ENCODE results near the gene FNDC3A. TPM values are rescaled to one million over a fixed set of nuclear protein-coding genes. Genes with fewer than 3 reads are reported as not detected.
"Not testable (repeated sequence)": the region's sequence is repeated elsewhere in the genome, so short reads cannot be mapped to it uniquely, and the experiment has no call there.

The FNDC3A gene
- total and polyA plus RNA-seq, 3 experiments from 2014 or later, result 8.8 to 22.7 (median 21.8) TPM

GRCh38 chr13:48998641-48999292, 23.1 kb downstream of the FNDC3A start:
- Histone ChIP-seq H3K27ac (ENCODE audit: low read depth, low read length) (no peak overlapping the region), H3K36me3 (ENCODE audit: insufficient read depth, low read length) (no peaks in the 10 kb centered on the region), H3K27me3 (ENCODE audit: insufficient read depth, low read length, poor library complexity, severe bottlenecking) (no peaks in the 10 kb centered on the region), H3K4me3 (ENCODE audit: low read length) (no peak overlapping the region), H3K9me3 (ENCODE audit: low read length) (no peaks in the 10 kb centered on the region), H3K4me1 (ENCODE audit: insufficient read depth, low read length) (no peaks in the 10 kb centered on the region)
- H3K27me3 Mint-ChIP-seq, result no peaks in the 10 kb centered on the region
- H3K4me3 Mint-ChIP-seq, result no peak overlapping the region
- peak overlapping the region in 1 of 8 donors; percentile 26 for H3K27ac Mint-ChIP-seq
- DNase-seq, result no peak
- CTCF ChIA-PET, result no interaction called here
- POLR2A ChIA-PET, result no interaction called here
- H3K36me3 Mint-ChIP-seq, result peaks cover 24 to 40% (median 28%) of the 10 kb centered on the region in 3 donors
- peaks cover 23 to 44% (median 29%) of the 10 kb centered on the region in 3 donors for H3K4me1 Mint-ChIP-seq
- H3K9me3 Mint-ChIP-seq, result peaks cover 9 to 26% (median 22%) of the 10 kb centered on the region in 5 donors

- H3K4me1 ChIP-seq (ENCODE audit: insufficient read depth, low read length), result no peaks in the 10 kb centered on the region
- Mint-ChIP-seq H3K4me1 (peaks cover 21 to 45% (median 29%) of the 10 kb centered on the region in 3 donors), H3K9me3 (peaks cover 9 to 26% (median 22%) of the 10 kb centered on the region in 5 donors), H3K4me3 (no peak overlapping the region), H3K27ac (no peak overlapping the region), H3K36me3 (peaks cover 24 to 40% (median 25%) of the 10 kb centered on the region in 3 donors), H3K27me3 (no peaks in the 10 kb centered on the region)
- no peak for DNase-seq
- POLR2A ChIA-PET, result no interaction called here
- no peaks in the 10 kb centered on the region for H3K27me3 ChIP-seq (ENCODE audit: insufficient read depth, low read length, poor library complexity, severe bottlenecking)
- no peaks in the 10 kb centered on the region for H3K36me3 ChIP-seq (ENCODE audit: insufficient read depth, low read length)
- CTCF ChIA-PET, result no interaction called here
- no peak overlapping the region for H3K4me3 ChIP-seq (ENCODE audit: low read length)
- no peak overlapping the region for H3K27ac ChIP-seq (ENCODE audit: low read depth, low read length)
- H3K9me3 ChIP-seq (ENCODE audit: low read length), result no peaks in the 10 kb centered on the region
These were observed 24.5 kb downstream of the FNDC3A start for GRCh38 chr13:49000247-49000646.

GRCh38 chr13:49018986-49019635, 43.4 kb downstream of the FNDC3A start:
- DNase-seq; H3K27me3 Mint-ChIP-seq; H3K36me3 ChIP-seq (ENCODE audit: insufficient read depth, low read length); H3K4me1 ChIP-seq (ENCODE audit: insufficient read depth, low read length); H3K4me3 ChIP-seq (ENCODE audit: low read length); POLR2A ChIA-PET; H3K4me3 Mint-ChIP-seq; H3K9me3 Mint-ChIP-seq; H3K9me3 ChIP-seq (ENCODE audit: low read length); H3K27ac ChIP-seq (ENCODE audit: low read depth, low read length); CTCF ChIA-PET; H3K27me3 ChIP-seq (ENCODE audit: insufficient read depth, low read length, poor library complexity, severe bottlenecking): not testable (repeated sequence)
- Mint-ChIP-seq H3K4me1 (peaks cover 8 to 23% (median 17%) of the 10 kb centered on the region in 3 donors), H3K36me3 (peaks cover 6 to 27% (median 27%) of the 10 kb centered on the region in 3 donors), H3K27ac (peak overlapping the region in 1 of 8 donors; percentile 32)

DNA sequence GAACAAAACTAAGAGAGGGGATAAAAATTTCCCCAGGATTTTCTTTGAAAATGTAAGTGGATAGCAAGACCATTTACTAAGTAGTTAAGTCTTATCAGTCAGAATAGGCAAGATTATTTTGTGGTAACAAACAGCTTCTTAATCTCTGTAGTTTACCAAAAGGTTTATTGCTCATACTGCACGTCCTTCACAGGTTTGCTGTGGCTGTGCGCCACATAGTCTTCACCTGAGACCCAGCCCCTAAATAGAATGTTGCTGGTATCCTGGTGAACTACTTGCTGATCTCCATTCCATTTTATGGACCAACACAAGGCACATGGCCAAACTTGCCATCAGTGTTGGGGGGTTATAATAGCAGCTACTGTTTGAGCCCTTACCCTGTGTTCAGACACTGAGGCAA, 44.6 kb downstream of the FNDC3A start:
- H3K36me3 ChIP-seq (ENCODE audit: insufficient read depth, low read length), result no peaks in the 10 kb centered on the region
- no peaks in the 10 kb centered on the region for H3K27me3 ChIP-seq (ENCODE audit: insufficient read depth, low read length, poor library complexity, severe bottlenecking)
- H3K4me3 ChIP-seq (ENCODE audit: low read length), result no peak overlapping the region
- DNase-seq, result no peak
- H3K36me3 Mint-ChIP-seq, result peaks cover 6 to 31% (median 30%) of the 10 kb centered on the region in 3 donors
- no peak overlapping the region for H3K4me3 Mint-ChIP-seq
- no peaks in the 10 kb centered on the region for H3K9me3 ChIP-seq (ENCODE audit: low read length)
- H3K27ac ChIP-seq (ENCODE audit: low read depth, low read length), result no peak overlapping the region
- H3K4me1 ChIP-seq (ENCODE audit: insufficient read depth, low read length), result no peaks in the 10 kb centered on the region
- H3K9me3 Mint-ChIP-seq, result peaks cover 0 to 9% (median 4%) of the 10 kb centered on the region in 5 donors
- H3K27ac Mint-ChIP-seq, result no peak overlapping the region
- POLR2A ChIA-PET, result no interaction called here
- H3K27me3 Mint-ChIP-seq, result no peaks in the 10 kb centered on the region
- CTCF ChIA-PET, result interaction anchor here (1.4 kb wide), 1 partner anchor 22 kb away, joined by 3 read pairs; no protein-coding TSS in a partner anchor
- peaks cover 8 to 23% (median 17%) of the 10 kb centered on the region in 3 donors for H3K4me1 Mint-ChIP-seq

DNA sequence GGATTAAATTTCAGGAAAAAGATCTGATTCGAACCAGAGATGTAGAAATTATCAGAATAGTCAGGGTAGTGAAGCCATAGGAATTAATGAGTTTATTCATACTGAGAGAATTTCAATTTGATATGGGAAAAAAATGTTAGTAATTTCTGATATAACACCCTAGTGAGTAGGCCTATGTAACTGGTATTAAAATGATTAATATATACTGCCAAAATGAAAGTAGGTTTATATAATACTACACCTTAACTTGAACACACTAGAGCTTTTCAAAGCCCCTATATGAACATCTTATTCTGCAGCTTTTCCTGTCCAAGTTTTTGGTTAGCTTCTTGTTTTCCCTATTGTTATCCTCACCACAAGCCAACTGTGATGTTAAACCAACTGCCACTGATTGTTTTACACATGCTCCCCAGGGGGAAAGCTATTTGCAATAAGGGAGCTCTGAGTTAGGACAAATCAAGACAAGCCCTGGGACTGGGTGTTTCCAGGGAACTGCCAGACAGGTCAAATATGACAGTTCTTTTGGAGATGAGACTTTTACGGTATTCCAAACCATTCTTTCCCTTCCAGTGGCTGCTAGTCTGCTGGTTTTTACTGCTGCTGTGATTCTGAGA, 45.3 kb downstream of the FNDC3A start:
- H3K27me3 Mint-ChIP-seq, result no peaks in the 10 kb centered on the region
- Histone ChIP-seq H3K27me3 (ENCODE audit: insufficient read depth, low read length, poor library complexity, severe bottlenecking) (no peaks in the 10 kb centered on the region), H3K9me3 (ENCODE audit: low read length) (no peaks in the 10 kb centered on the region), H3K4me3 (ENCODE audit: low read length) (no peak overlapping the region), H3K4me1 (ENCODE audit: insufficient read depth, low read length) (no peaks in the 10 kb centered on the region), H3K27ac (ENCODE audit: low read depth, low read length) (no peak overlapping the region), H3K36me3 (ENCODE audit: insufficient read depth, low read length) (no peaks in the 10 kb centered on the region)
- H3K27ac Mint-ChIP-seq, result peak overlapping the region in 1 of 8 donors; percentile 18
- no peak overlapping the region for H3K4me3 Mint-ChIP-seq
- DNase-seq, result no peak
- ChIA-PET CTCF (interaction anchor here (1.4 kb wide), 1 partner anchor 21 kb away, joined by 3 read pairs; no protein-coding TSS in a partner anchor), POLR2A (no interaction called here)
- H3K9me3 Mint-ChIP-seq, result peaks cover 0 to 9% (median 3%) of the 10 kb centered on the region in 5 donors
- H3K36me3 Mint-ChIP-seq, result peaks cover 6 to 31% (median 29%) of the 10 kb centered on the region in 3 donors
- peaks cover 8 to 23% (median 17%) of the 10 kb centered on the region in 3 donors for H3K4me1 Mint-ChIP-seq

- no peaks in the 10 kb centered on the region for H3K27me3 ChIP-seq (ENCODE audit: insufficient read depth, low read length, poor library complexity, severe bottlenecking)
- H3K36me3 Mint-ChIP-seq, result peaks cover 6 to 35% (median 33%) of the 10 kb centered on the region in 3 donors
- H3K4me3 ChIP-seq (ENCODE audit: low read length), result no peak overlapping the region
- peaks cover 0 to 9% (median 3%) of the 10 kb centered on the region in 5 donors for H3K9me3 Mint-ChIP-seq
- H3K9me3 ChIP-seq (ENCODE audit: low read length), result no peaks in the 10 kb centered on the region
- no peak overlapping the region for H3K27ac Mint-ChIP-seq
- CTCF ChIA-PET, result interaction anchor here (0.7 to 1.0 kb wide), 3 partner anchors 9 to 46 kb away, joined by 3 read pairs; partner anchors contain the start of gene FNDC3A
- DNase-seq, result no peak
- H3K27me3 Mint-ChIP-seq, result no peaks in the 10 kb centered on the region
- H3K36me3 ChIP-seq (ENCODE audit: insufficient read depth, low read length), result no peaks in the 10 kb centered on the region
- H3K4me3 Mint-ChIP-seq, result no peak overlapping the region
- peaks cover 8 to 23% (median 17%) of the 10 kb centered on the region in 3 donors for H3K4me1 Mint-ChIP-seq
- no peak overlapping the region for H3K27ac ChIP-seq (ENCODE audit: low read depth, low read length)
- H3K4me1 ChIP-seq (ENCODE audit: insufficient read depth, low read length), result no peaks in the 10 kb centered on the region
- POLR2A ChIA-PET, result no interaction called here
These were observed 46.2 kb downstream of the FNDC3A start for GRCh38 chr13:49021953-49022352.

DNA sequence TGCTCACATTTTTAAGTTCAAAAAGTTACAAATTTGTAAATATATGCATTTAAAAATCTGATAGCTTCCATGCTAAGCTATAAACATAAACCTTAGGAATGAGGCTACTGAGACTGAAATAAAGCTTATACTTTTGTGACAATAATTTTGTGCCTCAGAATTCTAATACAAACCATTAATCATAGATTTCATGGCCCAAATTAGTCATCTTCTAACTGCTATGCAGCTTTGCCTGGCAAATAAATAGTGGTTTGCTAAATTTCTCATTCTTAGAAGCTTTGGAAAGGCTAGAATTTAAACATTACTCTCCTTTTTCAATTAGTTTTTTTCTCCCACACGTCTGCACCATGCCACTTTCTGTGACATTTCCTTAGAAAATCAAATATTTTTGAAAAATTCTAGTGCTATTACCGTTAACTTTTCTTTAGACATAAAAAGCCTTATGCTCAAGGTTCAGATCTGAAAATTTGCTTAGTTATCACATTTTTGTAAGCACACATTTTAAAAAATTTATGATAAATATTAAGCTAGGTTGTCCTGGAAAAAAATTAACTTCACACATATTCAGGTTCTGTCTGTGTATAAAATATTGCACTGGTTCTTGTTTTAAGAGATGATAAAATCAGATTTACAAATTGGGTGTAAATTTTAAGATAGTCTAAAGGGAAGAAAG, 46.9 kb downstream of the FNDC3A start:
- H3K4me1 ChIP-seq (ENCODE audit: insufficient read depth, low read length), result no peaks in the 10 kb centered on the region
- ChIA-PET CTCF (interaction anchor here (0.7 to 1.0 kb wide), 3 partner anchors 8 to 47 kb away, joined by 3 read pairs; partner anchors contain the start of gene FNDC3A), POLR2A (interaction anchor here (0.6 kb wide), 2 partner anchors 23 to 292 kb away, joined by 3 to 8 read pairs; no protein-coding TSS in a partner anchor)
- no peaks in the 10 kb centered on the region for H3K27me3 ChIP-seq (ENCODE audit: insufficient read depth, low read length, poor library complexity, severe bottlenecking)
- H3K27ac Mint-ChIP-seq, result no peak overlapping the region
- no peaks in the 10 kb centered on the region for H3K36me3 ChIP-seq (ENCODE audit: insufficient read depth, low read length)
- DNase-seq, result no peak
- no peaks in the 10 kb centered on the region for H3K9me3 ChIP-seq (ENCODE audit: low read length)
- H3K4me3 Mint-ChIP-seq, result no peak overlapping the region
- peaks cover 9 to 39% (median 32%) of the 10 kb centered on the region in 3 donors for H3K36me3 Mint-ChIP-seq
- peaks cover 2 to 9% (median 3%) of the 10 kb centered on the region in 5 donors for H3K9me3 Mint-ChIP-seq
- H3K27me3 Mint-ChIP-seq, result no peaks in the 10 kb centered on the region
- H3K27ac ChIP-seq (ENCODE audit: low read depth, low read length), result no peak overlapping the region
- H3K4me3 ChIP-seq (ENCODE audit: low read length), result no peak overlapping the region
- H3K4me1 Mint-ChIP-seq, result peaks cover 8 to 23% (median 17%) of the 10 kb centered on the region in 3 donors

All from CD8-positive, alpha-beta memory T cell (primary cell).